ENCODE measurements around the gene ME3. TPM values are rescaled to one million over a fixed set of nuclear protein-coding genes. Genes with fewer than 3 reads are reported as not detected.

The ME3 gene
- total RNA-seq, 1 experiment from 2014 or later = 1.8 TPM

DNA sequence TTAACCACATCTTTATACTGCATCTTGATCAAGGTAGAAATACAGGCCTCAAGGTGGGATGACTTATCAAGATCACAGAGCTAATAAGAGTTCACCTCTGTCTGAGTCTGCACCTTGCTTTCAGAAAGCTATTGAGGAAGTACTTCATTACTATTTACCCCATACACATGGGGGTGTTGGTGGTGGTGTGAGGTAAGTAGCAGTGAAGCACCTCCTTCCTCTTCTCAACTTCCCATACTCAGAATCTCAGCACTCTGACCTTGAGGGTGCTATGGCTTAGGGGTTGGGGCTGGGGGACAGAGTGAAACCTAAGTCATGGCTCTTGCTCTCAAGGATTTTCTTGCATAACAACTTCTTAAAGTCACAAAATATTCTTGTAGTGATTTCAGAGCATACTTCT lies 56.9 kb downstream of the ME3 start:
- Mint-ChIP-seq H3K27me3 (ENCODE audit: low read depth) (no peaks in the 10 kb centered on the region), H3K4me1 (peaks cover 4% of the 10 kb centered on the region), H3K27ac (no peak overlapping the region), H3K4me3 (no peak overlapping the region), H3K9me3 (peaks cover 20% of the 10 kb centered on the region), H3K36me3 (no peaks in the 10 kb centered on the region)
- ChIA-PET CTCF (interaction anchor here (2.1 kb wide), 1 partner anchor 44 kb away, joined by 4 read pairs; no protein-coding TSS in a partner anchor), POLR2A (no interaction called here)
- no peak for ATAC-seq
- TF ChIP-seq GRHL2 (CRISPR knock-in tag; IDR thresholded peaks at IDR 0.05; ENCODE audit: insufficient replicate concordance, severe bottlenecking) (no peak), OVOL2 (CRISPR knock-in tag; IDR thresholded peaks at IDR 0.05; ENCODE audit: borderline replicate concordance) (no peak), ZBTB21 (CRISPR knock-in tag; IDR thresholded peaks at IDR 0.05; ENCODE audit: borderline replicate concordance) (no peak), TP53 (CRISPR knock-in tag; IDR thresholded peaks at IDR 0.05) (no peak), MYBL2 (CRISPR knock-in tag; IDR thresholded peaks at IDR 0.05) (no peak), NR2C2 (CRISPR knock-in tag; IDR thresholded peaks at IDR 0.05) (no peak), GABPB1 (CRISPR knock-in tag; IDR thresholded peaks at IDR 0.05) (no peak), ZNF232 (CRISPR knock-in tag; IDR thresholded peaks at IDR 0.05) (no peak)
- TF ChIP-seq, protein P1, sequence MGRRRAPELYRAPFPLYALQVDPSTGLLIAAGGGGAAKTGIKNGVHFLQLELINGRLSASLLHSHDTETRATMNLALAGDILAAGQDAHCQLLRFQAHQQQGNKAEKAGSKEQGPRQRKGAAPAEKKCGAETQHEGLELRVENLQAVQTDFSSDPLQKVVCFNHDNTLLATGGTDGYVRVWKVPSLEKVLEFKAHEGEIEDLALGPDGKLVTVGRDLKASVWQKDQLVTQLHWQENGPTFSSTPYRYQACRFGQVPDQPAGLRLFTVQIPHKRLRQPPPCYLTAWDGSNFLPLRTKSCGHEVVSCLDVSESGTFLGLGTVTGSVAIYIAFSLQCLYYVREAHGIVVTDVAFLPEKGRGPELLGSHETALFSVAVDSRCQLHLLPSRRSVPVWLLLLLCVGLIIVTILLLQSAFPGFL (CRISPR knock-in tag; IDR thresholded peaks at IDR 0.05; ENCODE audit: borderline replicate concordance) = no peak
- TF ChIP-seq, protein P2, sequence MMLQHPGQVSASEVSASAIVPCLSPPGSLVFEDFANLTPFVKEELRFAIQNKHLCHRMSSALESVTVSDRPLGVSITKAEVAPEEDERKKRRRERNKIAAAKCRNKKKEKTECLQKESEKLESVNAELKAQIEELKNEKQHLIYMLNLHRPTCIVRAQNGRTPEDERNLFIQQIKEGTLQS (CRISPR knock-in tag; conservative IDR thresholded peaks at IDR 0.05) = no peak
- TF ChIP-seq, protein P3, sequence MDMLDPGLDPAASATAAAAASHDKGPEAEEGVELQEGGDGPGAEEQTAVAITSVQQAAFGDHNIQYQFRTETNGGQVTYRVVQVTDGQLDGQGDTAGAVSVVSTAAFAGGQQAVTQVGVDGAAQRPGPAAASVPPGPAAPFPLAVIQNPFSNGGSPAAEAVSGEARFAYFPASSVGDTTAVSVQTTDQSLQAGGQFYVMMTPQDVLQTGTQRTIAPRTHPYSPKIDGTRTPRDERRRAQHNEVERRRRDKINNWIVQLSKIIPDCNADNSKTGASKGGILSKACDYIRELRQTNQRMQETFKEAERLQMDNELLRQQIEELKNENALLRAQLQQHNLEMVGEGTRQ (CRISPR knock-in tag; IDR thresholded peaks at IDR 0.05) = no peak
- DNase-seq (ENCODE audit: low spot score) = no peak

DNA sequence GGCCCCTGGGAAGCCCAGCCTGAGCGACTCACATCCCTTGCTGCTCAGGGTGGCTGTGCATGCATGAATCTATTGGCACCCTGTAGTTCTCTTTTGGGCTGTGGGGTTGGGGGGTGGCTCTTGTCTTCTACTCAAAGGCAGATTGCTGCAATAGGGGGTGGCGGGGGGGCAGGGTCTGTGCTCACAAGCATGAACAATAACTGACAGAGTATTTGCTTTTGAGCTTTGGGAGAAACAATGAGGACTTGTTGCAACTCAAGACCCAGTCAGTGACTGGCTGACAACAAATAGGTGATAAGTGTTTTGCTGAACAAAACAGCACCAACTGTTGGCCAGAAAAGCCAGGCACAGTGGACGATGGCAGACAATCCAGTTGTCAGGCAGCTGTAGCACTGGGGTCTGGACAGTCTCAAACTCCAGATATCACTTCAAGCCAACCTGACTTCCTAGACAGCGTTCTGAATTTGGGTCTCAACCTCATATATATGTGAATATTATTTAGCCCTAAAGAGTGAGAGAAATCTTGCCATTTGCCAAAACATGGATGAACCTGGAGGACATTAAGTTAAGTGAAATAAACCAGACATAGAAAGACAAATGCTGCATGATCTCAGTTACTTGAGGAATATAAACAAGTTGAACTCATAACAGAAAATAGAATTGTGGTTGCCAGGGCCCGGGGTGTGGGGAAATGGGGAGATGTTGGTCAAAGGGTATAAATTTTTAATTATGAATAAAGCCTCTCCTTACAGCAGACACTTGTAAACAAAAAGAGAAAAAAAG lies 61.7 kb downstream of the ME3 start:
- Mint-ChIP-seq H3K4me1 (peaks cover 25% of the 10 kb centered on the region), H3K36me3 (no peaks in the 10 kb centered on the region), H3K9me3 (peaks cover 12% of the 10 kb centered on the region; the same call in 1 of the 2 replicates), H3K27ac (no peak overlapping the region), H3K4me3 (no peak overlapping the region), H3K27me3 (ENCODE audit: low read depth) (no peaks in the 10 kb centered on the region)
- CTCF ChIA-PET = no interaction called here
- ATAC-seq = peak; percentile 57
- TF ChIP-seq, protein P4, sequence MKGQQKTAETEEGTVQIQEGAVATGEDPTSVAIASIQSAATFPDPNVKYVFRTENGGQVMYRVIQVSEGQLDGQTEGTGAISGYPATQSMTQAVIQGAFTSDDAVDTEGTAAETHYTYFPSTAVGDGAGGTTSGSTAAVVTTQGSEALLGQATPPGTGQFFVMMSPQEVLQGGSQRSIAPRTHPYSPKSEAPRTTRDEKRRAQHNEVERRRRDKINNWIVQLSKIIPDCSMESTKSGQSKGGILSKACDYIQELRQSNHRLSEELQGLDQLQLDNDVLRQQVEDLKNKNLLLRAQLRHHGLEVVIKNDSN (CRISPR knock-in tag; IDR thresholded peaks at IDR 0.05) = no peak
- TF ChIP-seq ZNF423 (CRISPR knock-in tag; IDR thresholded peaks at IDR 0.05) = peak; percentile 29; the same call in 1 of the 2 replicates
- DNase-seq (ENCODE audit: low spot score) = peak; percentile 15
- POLR2A ChIA-PET = no interaction called here

DNA sequence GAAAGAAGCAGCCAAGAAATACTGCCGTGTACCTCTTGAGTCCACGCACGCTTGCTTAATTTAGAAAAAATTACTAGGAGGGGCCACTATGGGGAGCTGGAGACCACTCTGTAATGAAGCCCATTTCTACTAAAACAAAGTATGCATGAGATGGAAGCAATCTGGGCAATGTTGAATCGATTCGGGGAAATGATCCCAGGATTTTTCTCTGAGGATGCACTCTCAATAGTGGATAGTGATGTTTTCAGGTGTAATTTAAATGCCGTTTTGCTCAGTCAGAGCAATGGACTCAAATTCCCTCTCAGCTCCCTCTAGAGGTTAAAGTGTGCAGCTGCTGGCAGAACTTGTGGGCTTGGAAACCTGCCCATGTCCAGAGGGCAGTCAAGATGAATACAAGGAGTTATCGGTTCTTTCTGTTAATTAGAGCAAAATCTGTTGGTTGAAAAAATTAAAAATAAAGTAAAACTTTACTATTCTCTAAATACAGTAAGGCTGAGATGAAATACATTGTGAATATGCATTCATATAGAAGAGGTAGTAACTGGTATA lies 64.1 kb downstream of the ME3 start:
- DNase-seq (ENCODE audit: low spot score) (peak; percentile 56), ATAC-seq (peak; percentile 84)
- no peaks in the 10 kb centered on the region for H3K36me3 Mint-ChIP-seq
- H3K4me3 Mint-ChIP-seq = 0 out of 2 replicates have a peak overlapping the region, but pooled peaks have one; percentile 12
- ChIA-PET CTCF (interaction anchor here (0.6 to 2.3 kb wide), 65 partner anchors 11 to 1941 kb away, joined by 3 to 33 read pairs (median 5); partner anchors contain the start of genes ME3 and PRSS23), POLR2A (no interaction called here)
- TF ChIP-seq EMX1 (CRISPR knock-in tag; IDR thresholded peaks at IDR 0.05) = no peak
- no peak for TF ChIP-seq FOXJ3 (CRISPR knock-in tag; IDR thresholded peaks at IDR 0.05; ENCODE audit: borderline replicate concordance)
- TF ChIP-seq, protein P5, sequence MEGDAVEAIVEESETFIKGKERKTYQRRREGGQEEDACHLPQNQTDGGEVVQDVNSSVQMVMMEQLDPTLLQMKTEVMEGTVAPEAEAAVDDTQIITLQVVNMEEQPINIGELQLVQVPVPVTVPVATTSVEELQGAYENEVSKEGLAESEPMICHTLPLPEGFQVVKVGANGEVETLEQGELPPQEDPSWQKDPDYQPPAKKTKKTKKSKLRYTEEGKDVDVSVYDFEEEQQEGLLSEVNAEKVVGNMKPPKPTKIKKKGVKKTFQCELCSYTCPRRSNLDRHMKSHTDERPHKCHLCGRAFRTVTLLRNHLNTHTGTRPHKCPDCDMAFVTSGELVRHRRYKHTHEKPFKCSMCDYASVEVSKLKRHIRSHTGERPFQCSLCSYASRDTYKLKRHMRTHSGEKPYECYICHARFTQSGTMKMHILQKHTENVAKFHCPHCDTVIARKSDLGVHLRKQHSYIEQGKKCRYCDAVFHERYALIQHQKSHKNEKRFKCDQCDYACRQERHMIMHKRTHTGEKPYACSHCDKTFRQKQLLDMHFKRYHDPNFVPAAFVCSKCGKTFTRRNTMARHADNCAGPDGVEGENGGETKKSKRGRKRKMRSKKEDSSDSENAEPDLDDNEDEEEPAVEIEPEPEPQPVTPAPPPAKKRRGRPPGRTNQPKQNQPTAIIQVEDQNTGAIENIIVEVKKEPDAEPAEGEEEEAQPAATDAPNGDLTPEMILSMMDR (IDR thresholded peaks at IDR 0.05) = peak; percentile 66; the same call in 1 of the 2 replicates
- TF ChIP-seq, protein P6, sequence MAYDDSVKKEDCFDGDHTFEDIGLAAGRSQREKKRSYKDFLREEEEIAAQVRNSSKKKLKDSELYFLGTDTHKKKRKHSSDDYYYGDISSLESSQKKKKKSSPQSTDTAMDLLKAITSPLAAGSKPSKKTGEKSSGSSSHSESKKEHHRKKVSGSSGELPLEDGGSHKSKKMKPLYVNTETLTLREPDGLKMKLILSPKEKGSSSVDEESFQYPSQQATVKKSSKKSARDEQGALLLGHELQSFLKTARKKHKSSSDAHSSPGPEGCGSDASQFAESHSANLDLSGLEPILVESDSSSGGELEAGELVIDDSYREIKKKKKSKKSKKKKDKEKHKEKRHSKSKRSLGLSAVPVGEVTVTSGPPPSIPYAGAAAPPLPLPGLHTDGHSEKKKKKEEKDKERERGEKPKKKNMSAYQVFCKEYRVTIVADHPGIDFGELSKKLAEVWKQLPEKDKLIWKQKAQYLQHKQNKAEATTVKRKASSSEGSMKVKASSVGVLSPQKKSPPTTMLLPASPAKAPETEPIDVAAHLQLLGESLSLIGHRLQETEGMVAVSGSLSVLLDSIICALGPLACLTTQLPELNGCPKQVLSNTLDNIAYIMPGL (CRISPR knock-in tag; IDR thresholded peaks at IDR 0.05) = no peak
- no peaks in the 10 kb centered on the region for H3K27me3 Mint-ChIP-seq (ENCODE audit: low read depth)
- peaks cover 26% of the 10 kb centered on the region for H3K4me1 Mint-ChIP-seq
- no peak overlapping the region for H3K27ac Mint-ChIP-seq
- H3K9me3 Mint-ChIP-seq = no peaks in the 10 kb centered on the region
